Esophagus (tissue), 2 donors: ENCODE measurements around the gene NFIX. TPM values are rescaled to one million over a fixed set of nuclear protein-coding genes. Genes with fewer than 3 reads are reported as not detected.
A peak's percentile ranks its signal among the peaks of the same experiment; 100 is the strongest.

Experiments
- H3K27ac ChIP-seq, 2 donors: one replicate each; pipeline ENCODE4 v1.5.1; 2013; ENCODE audit warnings: low read depth in 2 of 2, mild to moderate bottlenecking in 2 of 2, inconsistent platforms in 1 of 2, low read length in 1 of 2, moderate library complexity in 1 of 2
- H3K27me3 ChIP-seq, 2 donors: one replicate each; pipeline ENCODE4 v1.6.1; 2013; ENCODE audit warnings: low read length in 2 of 2, control low read depth in 1 of 2, mild to moderate bottlenecking in 1 of 2; ENCODE audit not compliant: insufficient read depth in 2 of 2, control insufficient read depth in 1 of 2
- H3K36me3 ChIP-seq, 2 donors: one replicate each; pipeline ENCODE4 v1.6.1; 2013; ENCODE audit warnings: low read length in 1 of 2; ENCODE audit not compliant: control insufficient read depth in 2 of 2, insufficient read depth in 2 of 2
- H3K4me1 ChIP-seq, 2 donors: one replicate each; pipeline ENCODE4 v1.6.1; 2013; ENCODE audit warnings: low read length in 1 of 2; ENCODE audit not compliant: control insufficient read depth in 2 of 2, insufficient read depth in 2 of 2
- H3K4me3 ChIP-seq, 2 donors: one replicate each; pipeline ENCODE4 v1.5.1; 2013; ENCODE audit warnings: low read length in 2 of 2, mild to moderate bottlenecking in 2 of 2, low read depth in 1 of 2, moderate library complexity in 1 of 2
- H3K9me3 ChIP-seq, 2 donors: one replicate each; pipeline ENCODE4 v1.6.1; 2013; ENCODE audit warnings: mild to moderate bottlenecking in 2 of 2, low read depth in 1 of 2, low read length in 1 of 2, moderate library complexity in 1 of 2; ENCODE audit not compliant: control insufficient read depth in 2 of 2, insufficient read depth in 1 of 2
- WGBS, 2 donors: extraction: QIAGEN DNeasy Blood & Tissue Kit; methylation state at CpG; one replicate each; pipeline ENCODE4 v1.1.7; 2013; 5-methylcytosine and 5-hydroxymethylcytosine counted together
- polyA plus RNA-seq, 2 donors: library from polyadenylated mRNA; stranded (reverse); fragments of 200-250 nt; gene quantifications; one replicate each; pipeline ENCODE4 v1.2.3, GENCODE V29; 2013
- donor health status: healthy with polysubstance abuse.
- donor health status: Bipolar disorder and iron deficiency.

NFIX gene
- polyA plus RNA-seq, 2 donors, result 26.9 to 38.5 TPM

- H3K4me3 ChIP-seq, result no peak overlapping the region
- peaks cover 13 to 55% of the 10 kb centered on the region in 2 donors for H3K4me1 ChIP-seq
- WGBS, 2 donors, result 29 to 31% methylated on average over 15 of the region's 15 CpGs
- H3K27me3 ChIP-seq, result no peaks in the 10 kb centered on the region
- no peaks in the 10 kb centered on the region for H3K9me3 ChIP-seq
- peaks cover 0 to 3% of the 10 kb centered on the region in 2 donors for H3K36me3 ChIP-seq
- H3K27ac ChIP-seq, result peak overlapping the region; percentile 92 to 93
Measured at GRCh38 chr19:13057147-13057572, 61.9 kb downstream of the NFIX start.

GRCh38 chr19:13057744-13058143 lies 62.5 kb downstream of the NFIX start:
- no peak overlapping the region for H3K4me3 ChIP-seq
- peaks cover 0 to 5% of the 10 kb centered on the region in 2 donors for H3K36me3 ChIP-seq
- H3K9me3 ChIP-seq, result no peaks in the 10 kb centered on the region
- H3K27ac ChIP-seq, result peak overlapping the region; percentile 92 to 93
- H3K4me1 ChIP-seq, result peaks cover 13 to 51% of the 10 kb centered on the region in 2 donors
- H3K27me3 ChIP-seq, result no peaks in the 10 kb centered on the region
- whole genome bisulfite sequencing, 2 donors, result 57 to 75% methylated on average over 2 of the region's 2 CpGs

GRCh38 chr19:13058951-13059660 lies 63.8 kb downstream of the NFIX start:
- 47 to 68% methylated on average over 12 of the region's 12 CpGs for WGBS, 2 donors
- H3K27me3 ChIP-seq, result no peaks in the 10 kb centered on the region
- peaks cover 13 to 40% of the 10 kb centered on the region in 2 donors for H3K4me1 ChIP-seq
- H3K9me3 ChIP-seq, result no peaks in the 10 kb centered on the region
- H3K27ac ChIP-seq, result peak overlapping the region; percentile 54 to 64
- no peak overlapping the region for H3K4me3 ChIP-seq
- peaks cover 0 to 3% of the 10 kb centered on the region in 2 donors for H3K36me3 ChIP-seq

GRCh38 chr19:13060233-13060963 lies 65.1 kb downstream of the NFIX start:
- H3K27ac ChIP-seq, result peak overlapping the region; percentile 61 to 86
- peaks cover 0 to 3% of the 10 kb centered on the region in 2 donors for H3K36me3 ChIP-seq
- 21 to 24% methylated on average over 19 of the region's 19 CpGs for WGBS, 2 donors
- H3K4me1 ChIP-seq, result peaks cover 9 to 35% of the 10 kb centered on the region in 2 donors
- H3K9me3 ChIP-seq, result no peaks in the 10 kb centered on the region
- H3K27me3 ChIP-seq, result no peaks in the 10 kb centered on the region
- H3K4me3 ChIP-seq, result no peak overlapping the region

GRCh38 chr19:13060964-13061927 lies 66.0 kb downstream of the NFIX start:
- peaks cover 0 to 3% of the 10 kb centered on the region in 2 donors for H3K36me3 ChIP-seq
- peaks cover 5 to 29% of the 10 kb centered on the region in 2 donors for H3K4me1 ChIP-seq
- peak overlapping the region; percentile 39 to 86 for H3K27ac ChIP-seq
- 1 to 2% methylated on average over 40 of the region's 40 CpGs for WGBS, 2 donors
- H3K9me3 ChIP-seq, result no peaks in the 10 kb centered on the region
- H3K27me3 ChIP-seq, result no peaks in the 10 kb centered on the region
- peak overlapping the region; percentile 30 to 46 for H3K4me3 ChIP-seq

GRCh38 chr19:13062317-13062716 lies 67.0 kb downstream of the NFIX start:
- Histone ChIP-seq H3K4me3 (no peak overlapping the region), H3K36me3 (peaks cover 0 to 3% of the 10 kb centered on the region in 2 donors), H3K27me3 (no peaks in the 10 kb centered on the region), H3K9me3 (no peaks in the 10 kb centered on the region), H3K4me1 (peaks cover 7 to 22% of the 10 kb centered on the region in 2 donors), H3K27ac (peak overlapping the region in 1 of 2 donors; percentile 13)

GRCh38 chr19:13063461-13064091 lies 68.3 kb downstream of the NFIX start:
- WGBS, 2 donors, result 72 to 74% methylated on average over 5 of the region's 5 CpGs
- Histone ChIP-seq H3K27me3 (no peaks in the 10 kb centered on the region), H3K27ac (peak overlapping the region in 1 of 2 donors; percentile 29), H3K9me3 (no peaks in the 10 kb centered on the region), H3K4me3 (no peak overlapping the region), H3K4me1 (peaks cover 7 to 22% of the 10 kb centered on the region in 2 donors), H3K36me3 (peaks cover 0 to 3% of the 10 kb centered on the region in 2 donors)

GRCh38 chr19:13064092-13064489 lies 68.8 kb downstream of the NFIX start:
- H3K27me3 ChIP-seq, result no peaks in the 10 kb centered on the region
- no peak overlapping the region for H3K4me3 ChIP-seq
- peak overlapping the region in 1 of 2 donors; percentile 29 for H3K27ac ChIP-seq
- H3K9me3 ChIP-seq, result no peaks in the 10 kb centered on the region
- peaks cover 0 to 5% of the 10 kb centered on the region in 2 donors for H3K36me3 ChIP-seq
- 43 to 46% methylated on average over 6 of the region's 6 CpGs for whole genome bisulfite sequencing, 2 donors
- H3K4me1 ChIP-seq, result peaks cover 6 to 22% of the 10 kb centered on the region in 2 donors
